Nephron (organoid): ENCODE results near the gene INSR.
A peak's percentile ranks its signal among the peaks of the same experiment; 100 is the strongest.

Source experiments
- H3K27ac Mint-ChIP-seq, 3 experiments: 2 replicates each; pipeline ENCODE4 v1.8.0; 2020; ENCODE audit warnings: mixed read lengths in 3 of 3, mild to moderate bottlenecking in 2 of 3, moderate library complexity in 1 of 3
- H3K27me3 Mint-ChIP-seq: 2 replicates; pipeline ENCODE4 v1.8.0; 2021; ENCODE audit warnings: low read depth, mild to moderate bottlenecking, moderate library complexity, mixed read lengths
- H3K36me3 Mint-ChIP-seq: 2 replicates; pipeline ENCODE4 v1.8.0; 2020; ENCODE audit warnings: low read depth, mixed read lengths
- H3K4me1 Mint-ChIP-seq: 2 replicates; pipeline ENCODE4 v1.8.0; 2020; ENCODE audit warnings: mixed read lengths
- H3K4me3 Mint-ChIP-seq, 3 experiments: 2 replicates each; pipeline ENCODE4 v1.8.0; 2020; ENCODE audit warnings: mild to moderate bottlenecking in 3 of 3, mixed read lengths in 3 of 3, moderate library complexity in 2 of 3
- H3K9me3 Mint-ChIP-seq: 2 replicates; pipeline ENCODE4 v1.8.0; 2020; ENCODE audit warnings: mixed read lengths
- TF ChIP-seq, protein P1 (sequence below), 3 experiments: fragments of 200-600 bp; sonication (generic); IDR thresholded peaks; one replicate each; pipeline ENCODE4 v1.5.0; 2021; ENCODE audit warnings: antibody characterized with exemption in 3 of 3; ENCODE audit not compliant: unreplicated experiment in 3 of 3

The INSR gene

GRCh38 chr19:7176792-7177191, 117.4 kb downstream of the INSR start:
- H3K4me3 Mint-ChIP-seq, result no peak overlapping the region
- peaks cover 37% of the 10 kb centered on the region for H3K36me3 Mint-ChIP-seq
- peaks cover 6% of the 10 kb centered on the region for H3K9me3 Mint-ChIP-seq
- peaks cover 4% of the 10 kb centered on the region for H3K27me3 Mint-ChIP-seq
- H3K4me1 Mint-ChIP-seq, result peaks cover 29% of the 10 kb centered on the region
- no peak overlapping the region for H3K27ac Mint-ChIP-seq
- TF ChIP-seq, protein P1, sequence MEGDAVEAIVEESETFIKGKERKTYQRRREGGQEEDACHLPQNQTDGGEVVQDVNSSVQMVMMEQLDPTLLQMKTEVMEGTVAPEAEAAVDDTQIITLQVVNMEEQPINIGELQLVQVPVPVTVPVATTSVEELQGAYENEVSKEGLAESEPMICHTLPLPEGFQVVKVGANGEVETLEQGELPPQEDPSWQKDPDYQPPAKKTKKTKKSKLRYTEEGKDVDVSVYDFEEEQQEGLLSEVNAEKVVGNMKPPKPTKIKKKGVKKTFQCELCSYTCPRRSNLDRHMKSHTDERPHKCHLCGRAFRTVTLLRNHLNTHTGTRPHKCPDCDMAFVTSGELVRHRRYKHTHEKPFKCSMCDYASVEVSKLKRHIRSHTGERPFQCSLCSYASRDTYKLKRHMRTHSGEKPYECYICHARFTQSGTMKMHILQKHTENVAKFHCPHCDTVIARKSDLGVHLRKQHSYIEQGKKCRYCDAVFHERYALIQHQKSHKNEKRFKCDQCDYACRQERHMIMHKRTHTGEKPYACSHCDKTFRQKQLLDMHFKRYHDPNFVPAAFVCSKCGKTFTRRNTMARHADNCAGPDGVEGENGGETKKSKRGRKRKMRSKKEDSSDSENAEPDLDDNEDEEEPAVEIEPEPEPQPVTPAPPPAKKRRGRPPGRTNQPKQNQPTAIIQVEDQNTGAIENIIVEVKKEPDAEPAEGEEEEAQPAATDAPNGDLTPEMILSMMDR (IDR thresholded peaks at IDR 0.05; ENCODE audit: unreplicated experiment in 3 of 3), result no peak

DNA sequence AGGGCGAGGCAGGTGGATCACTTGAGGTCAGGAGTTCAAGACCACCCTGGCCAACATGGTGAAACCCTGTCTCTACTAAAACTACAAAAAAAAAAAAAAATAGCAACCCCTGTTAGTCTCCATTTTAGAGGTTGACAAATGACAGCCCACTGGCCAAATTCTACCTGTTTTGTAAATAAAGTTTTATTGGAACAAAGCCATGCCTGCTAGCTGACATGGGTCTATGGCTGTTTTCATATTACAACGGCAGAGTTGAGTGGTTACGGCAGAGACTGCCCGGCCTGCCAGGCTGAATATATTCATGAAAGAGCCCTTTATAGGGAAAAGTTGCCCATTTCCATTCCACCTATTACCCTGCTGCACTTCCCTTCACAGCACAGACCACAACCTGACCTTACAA, 121.4 kb downstream of the INSR start:
- Mint-ChIP-seq H3K36me3 (peaks cover 65% of the 10 kb centered on the region), H3K4me3 (no peak overlapping the region), H3K27me3 (peaks cover 4% of the 10 kb centered on the region), H3K9me3 (peaks cover 17% of the 10 kb centered on the region), H3K4me1 (no peaks in the 10 kb centered on the region), H3K27ac (no peak overlapping the region)
- TF ChIP-seq, protein P1 (IDR thresholded peaks at IDR 0.05; ENCODE audit: unreplicated experiment in 3 of 3), result no peak

GRCh38 chr19:7170983-7171382, 123.2 kb downstream of the INSR start:
- Mint-ChIP-seq H3K4me3 (no peak overlapping the region), H3K27me3 (peaks cover 4% of the 10 kb centered on the region), H3K27ac (no peak overlapping the region), H3K36me3 (peaks cover 71% of the 10 kb centered on the region), H3K9me3 (peaks cover 17% of the 10 kb centered on the region), H3K4me1 (no peaks in the 10 kb centered on the region)
- TF ChIP-seq, protein P1 (IDR thresholded peaks at IDR 0.05; ENCODE audit: unreplicated experiment in 3 of 3), result no peak

DNA sequence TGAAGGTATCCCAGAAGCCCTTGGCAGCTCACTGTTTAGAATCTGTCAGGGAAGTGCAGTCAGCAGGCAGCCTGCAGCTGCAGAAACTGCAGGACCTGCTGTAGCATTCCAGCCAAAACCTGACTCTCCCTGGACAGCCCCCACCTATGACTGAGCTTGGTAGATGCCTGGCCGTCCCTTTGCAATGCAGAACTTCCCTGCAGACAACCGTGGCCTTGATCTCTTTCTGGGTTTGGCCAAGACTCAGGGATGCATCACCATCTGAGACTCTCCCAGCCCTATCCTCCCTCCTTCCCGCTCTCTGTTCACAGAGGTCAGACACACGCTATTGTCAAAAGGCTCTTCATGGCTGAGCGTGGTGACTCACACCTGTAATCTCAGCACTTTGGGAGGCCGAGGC, 125.3 kb downstream of the INSR start:
- H3K9me3 Mint-ChIP-seq, result peaks cover 17% of the 10 kb centered on the region
- no peaks in the 10 kb centered on the region for H3K27me3 Mint-ChIP-seq
- no peak overlapping the region for H3K4me3 Mint-ChIP-seq
- TF ChIP-seq, protein P1 (IDR thresholded peaks at IDR 0.05; ENCODE audit: unreplicated experiment in 3 of 3), result no peak
- no peak overlapping the region for H3K27ac Mint-ChIP-seq
- H3K4me1 Mint-ChIP-seq, result no peaks in the 10 kb centered on the region
- peaks cover 72% of the 10 kb centered on the region for H3K36me3 Mint-ChIP-seq

DNA sequence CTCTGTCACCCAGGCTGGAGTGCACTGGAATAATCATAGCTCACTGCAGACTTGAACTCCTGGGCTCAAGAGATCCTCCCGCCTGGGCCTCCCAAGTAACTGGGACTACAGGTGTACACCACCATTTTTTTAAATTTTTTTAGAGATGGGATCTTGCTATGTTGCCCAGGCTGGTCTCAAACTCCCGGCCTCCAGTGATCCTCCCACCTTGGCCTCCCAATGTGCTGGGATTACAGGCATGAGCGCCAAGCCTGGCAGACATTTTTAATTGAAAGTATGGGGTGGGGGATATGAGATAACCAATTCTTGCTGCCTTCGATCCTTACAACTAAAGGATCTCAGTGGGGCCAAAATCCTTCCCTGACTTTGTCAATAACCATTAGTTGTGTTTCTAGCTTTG, 132.9 kb downstream of the INSR start:
- no peaks in the 10 kb centered on the region for H3K9me3 Mint-ChIP-seq
- H3K27ac Mint-ChIP-seq, result no peak overlapping the region
- peaks cover 42% of the 10 kb centered on the region for H3K36me3 Mint-ChIP-seq
- no peak overlapping the region for H3K4me3 Mint-ChIP-seq
- peaks cover 9% of the 10 kb centered on the region for H3K4me1 Mint-ChIP-seq
- no peaks in the 10 kb centered on the region for H3K27me3 Mint-ChIP-seq
- TF ChIP-seq, protein P1 (IDR thresholded peaks at IDR 0.05; ENCODE audit: unreplicated experiment in 3 of 3), result no peak

- peak overlapping the region in 2 of 3 experiments; percentile 73 to 75 for H3K27ac Mint-ChIP-seq
- peaks cover 35% of the 10 kb centered on the region for H3K36me3 Mint-ChIP-seq
- no peaks in the 10 kb centered on the region for H3K9me3 Mint-ChIP-seq
- H3K4me3 Mint-ChIP-seq, result no peak overlapping the region
- no peaks in the 10 kb centered on the region for H3K27me3 Mint-ChIP-seq
- peaks cover 9% of the 10 kb centered on the region for H3K4me1 Mint-ChIP-seq
- TF ChIP-seq, protein P1 (IDR thresholded peaks at IDR 0.05; ENCODE audit: unreplicated experiment in 3 of 3), result no peak
Measured at GRCh38 chr19:7159105-7159933, 134.9 kb downstream of the INSR start.
